ENCODE results near the gene RAI1. TPM values are rescaled to one million over a fixed set of nuclear protein-coding genes. Genes with fewer than 3 reads are reported as not detected.

The RAI1 gene
- total and polyA plus RNA-seq, 2 experiments from 2014 or later: 0.87 to 0.89 TPM

DNA sequence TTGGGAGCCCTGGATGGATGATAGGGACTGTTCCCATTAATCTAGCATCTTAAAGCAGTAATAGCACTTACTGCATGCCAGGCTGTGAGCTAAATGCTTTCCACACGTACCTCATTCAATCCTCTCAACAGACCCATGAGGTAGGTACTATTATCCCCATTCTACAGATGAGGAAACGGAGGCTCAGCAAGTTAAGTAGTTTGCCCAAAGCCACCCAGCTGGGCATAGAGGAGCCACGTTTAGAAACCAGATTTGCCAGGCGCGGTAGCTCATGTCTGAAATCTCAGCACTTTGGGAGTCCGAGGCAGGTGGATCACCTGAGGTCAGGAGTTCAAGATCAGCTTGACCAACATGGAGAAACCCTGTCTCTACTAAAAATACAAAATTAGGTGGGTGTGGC is 2.0 kb upstream of the RAI1 start:
- TF ChIP-seq NANOG (IDR thresholded peaks at IDR 0.05; ENCODE audit: borderline replicate concordance): no peak
- TF ChIP-seq, protein P1, sequence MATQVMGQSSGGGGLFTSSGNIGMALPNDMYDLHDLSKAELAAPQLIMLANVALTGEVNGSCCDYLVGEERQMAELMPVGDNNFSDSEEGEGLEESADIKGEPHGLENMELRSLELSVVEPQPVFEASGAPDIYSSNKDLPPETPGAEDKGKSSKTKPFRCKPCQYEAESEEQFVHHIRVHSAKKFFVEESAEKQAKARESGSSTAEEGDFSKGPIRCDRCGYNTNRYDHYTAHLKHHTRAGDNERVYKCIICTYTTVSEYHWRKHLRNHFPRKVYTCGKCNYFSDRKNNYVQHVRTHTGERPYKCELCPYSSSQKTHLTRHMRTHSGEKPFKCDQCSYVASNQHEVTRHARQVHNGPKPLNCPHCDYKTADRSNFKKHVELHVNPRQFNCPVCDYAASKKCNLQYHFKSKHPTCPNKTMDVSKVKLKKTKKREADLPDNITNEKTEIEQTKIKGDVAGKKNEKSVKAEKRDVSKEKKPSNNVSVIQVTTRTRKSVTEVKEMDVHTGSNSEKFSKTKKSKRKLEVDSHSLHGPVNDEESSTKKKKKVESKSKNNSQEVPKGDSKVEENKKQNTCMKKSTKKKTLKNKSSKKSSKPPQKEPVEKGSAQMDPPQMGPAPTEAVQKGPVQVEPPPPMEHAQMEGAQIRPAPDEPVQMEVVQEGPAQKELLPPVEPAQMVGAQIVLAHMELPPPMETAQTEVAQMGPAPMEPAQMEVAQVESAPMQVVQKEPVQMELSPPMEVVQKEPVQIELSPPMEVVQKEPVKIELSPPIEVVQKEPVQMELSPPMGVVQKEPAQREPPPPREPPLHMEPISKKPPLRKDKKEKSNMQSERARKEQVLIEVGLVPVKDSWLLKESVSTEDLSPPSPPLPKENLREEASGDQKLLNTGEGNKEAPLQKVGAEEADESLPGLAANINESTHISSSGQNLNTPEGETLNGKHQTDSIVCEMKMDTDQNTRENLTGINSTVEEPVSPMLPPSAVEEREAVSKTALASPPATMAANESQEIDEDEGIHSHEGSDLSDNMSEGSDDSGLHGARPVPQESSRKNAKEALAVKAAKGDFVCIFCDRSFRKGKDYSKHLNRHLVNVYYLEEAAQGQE (IDR thresholded peaks at IDR 0.05; ENCODE audit: unreplicated experiment): no peak
- Histone ChIP-seq H3K4me3 (no peak overlapping the region), H3K27ac (ENCODE audit: low read depth) (no peak overlapping the region), H3K27me3 (ENCODE audit: insufficient read depth) (peaks cover 98% of the 10 kb centered on the region), H3F3A (replicated peaks; ENCODE audit: low read depth) (peaks cover 5% of the 10 kb centered on the region; the same call in 1 of the 2 replicates), H3K79me2 (replicated peaks; ENCODE audit: insufficient read depth) (no peaks in the 10 kb centered on the region), H3K9me2 (ENCODE audit: insufficient read depth) (no peaks in the 10 kb centered on the region), H3K4me2 (no peak overlapping the region), H4K20me1 (replicated peaks; ENCODE audit: insufficient read depth) (peaks cover 8% of the 10 kb centered on the region; the same call in 1 of the 2 replicates), H3K36me3 (ENCODE audit: insufficient read depth) (no peaks in the 10 kb centered on the region), H3K4me1 (ENCODE audit: insufficient read depth) (peaks cover 22% of the 10 kb centered on the region), H2AFZ (no peak overlapping the region)
- DNase-seq (ENCODE audit: low spot score) (no peak), ATAC-seq (no peak)
- H3K27me3 Mint-ChIP-seq (ENCODE audit: insufficient read depth, low read depth, poor library complexity): peaks cover 67% of the 10 kb centered on the region
- H3K9me3 Mint-ChIP-seq: no peaks in the 10 kb centered on the region
- H3K36me3 Mint-ChIP-seq (ENCODE audit: low read depth): no peaks in the 10 kb centered on the region
- peaks cover 30% of the 10 kb centered on the region for H3K4me1 Mint-ChIP-seq
- H3K4me3 Mint-ChIP-seq: no peak overlapping the region
- no peak overlapping the region for H3K27ac Mint-ChIP-seq

DNA sequence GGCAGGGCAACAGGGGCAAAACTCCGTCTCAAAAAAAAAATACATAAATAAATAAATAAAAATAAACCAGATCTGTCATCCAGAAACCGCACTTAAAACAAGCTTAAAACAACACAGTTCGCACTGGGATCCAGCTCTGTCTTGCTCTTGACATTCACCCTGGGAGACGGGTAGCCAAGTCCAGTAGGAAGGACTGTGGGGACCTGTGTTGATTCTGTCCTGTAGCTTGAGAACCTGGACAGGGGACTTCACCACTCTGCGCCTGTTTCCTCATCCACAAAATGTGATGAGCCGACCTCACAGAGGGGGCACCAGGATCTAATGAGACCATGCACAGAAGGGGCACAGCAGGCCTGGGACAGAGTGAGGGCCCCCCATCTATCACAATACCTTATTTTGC is 1.5 kb upstream of the RAI1 start:
- H3K4me1 ChIP-seq (ENCODE audit: insufficient read depth): peaks cover 23% of the 10 kb centered on the region
- no peaks in the 10 kb centered on the region for H3K9me3 Mint-ChIP-seq
- no peak overlapping the region for H2AFZ ChIP-seq
- no peak for DNase-seq (ENCODE audit: low spot score)
- no peak overlapping the region for H3K27ac ChIP-seq (ENCODE audit: low read depth)
- H3K27ac Mint-ChIP-seq: no peak overlapping the region
- peaks cover 8% of the 10 kb centered on the region; the same call in 1 of the 2 replicates for H4K20me1 ChIP-seq (replicated peaks; ENCODE audit: insufficient read depth)
- peaks cover 98% of the 10 kb centered on the region for H3K27me3 ChIP-seq (ENCODE audit: insufficient read depth)
- H3K4me3 ChIP-seq: no peak overlapping the region
- no peak overlapping the region for H3K4me3 Mint-ChIP-seq
- H3K27me3 Mint-ChIP-seq (ENCODE audit: insufficient read depth, low read depth, poor library complexity): peaks cover 71% of the 10 kb centered on the region
- no peaks in the 10 kb centered on the region for H3K36me3 Mint-ChIP-seq (ENCODE audit: low read depth)
- ATAC-seq: no peak
- H3K4me2 ChIP-seq: no peak overlapping the region
- peaks cover 5% of the 10 kb centered on the region; the same call in 1 of the 2 replicates for H3F3A ChIP-seq (replicated peaks; ENCODE audit: low read depth)
- no peaks in the 10 kb centered on the region for H3K79me2 ChIP-seq (replicated peaks; ENCODE audit: insufficient read depth)
- H3K9me2 ChIP-seq (ENCODE audit: insufficient read depth): no peaks in the 10 kb centered on the region
- H3K4me1 Mint-ChIP-seq: peaks cover 33% of the 10 kb centered on the region
- H3K36me3 ChIP-seq (ENCODE audit: insufficient read depth): no peaks in the 10 kb centered on the region
- no peak for TF ChIP-seq POLR2AphosphoS5 (IDR thresholded peaks at IDR 0.05; ENCODE audit: low read depth)
- no peak for TF ChIP-seq NANOG (IDR thresholded peaks at IDR 0.05; ENCODE audit: borderline replicate concordance)
- no peak for TF ChIP-seq EZH2phosphoT487 (IDR thresholded peaks at IDR 0.05; ENCODE audit: unreplicated experiment)
- TF ChIP-seq EZH2 (IDR thresholded peaks at IDR 0.05; ENCODE audit: low read depth, unreplicated experiment): no peak
- no peak for TF ChIP-seq ZNF114 (CRISPR knock-in tag; IDR thresholded peaks at IDR 0.05)
- no peak for TF ChIP-seq ZNF331 (CRISPR knock-in tag; IDR thresholded peaks at IDR 0.05; ENCODE audit: low read depth)
- TF ChIP-seq, protein P2, sequence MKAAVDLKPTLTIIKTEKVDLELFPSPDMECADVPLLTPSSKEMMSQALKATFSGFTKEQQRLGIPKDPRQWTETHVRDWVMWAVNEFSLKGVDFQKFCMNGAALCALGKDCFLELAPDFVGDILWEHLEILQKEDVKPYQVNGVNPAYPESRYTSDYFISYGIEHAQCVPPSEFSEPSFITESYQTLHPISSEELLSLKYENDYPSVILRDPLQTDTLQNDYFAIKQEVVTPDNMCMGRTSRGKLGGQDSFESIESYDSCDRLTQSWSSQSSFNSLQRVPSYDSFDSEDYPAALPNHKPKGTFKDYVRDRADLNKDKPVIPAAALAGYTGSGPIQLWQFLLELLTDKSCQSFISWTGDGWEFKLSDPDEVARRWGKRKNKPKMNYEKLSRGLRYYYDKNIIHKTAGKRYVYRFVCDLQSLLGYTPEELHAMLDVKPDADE (IDR thresholded peaks at IDR 0.05): no peak
- no peak for TF ChIP-seq STAT1 (IDR thresholded peaks at IDR 0.05; ENCODE audit: unreplicated experiment)
- TF ChIP-seq, protein P1 (IDR thresholded peaks at IDR 0.05; ENCODE audit: unreplicated experiment): no peak

All from GM23338 (cell line).